HUES6 (cell line): Measurements from ENCODE around the gene MAGT1.
A peak's percentile ranks its signal among the peaks of the same experiment; 100 is the strongest.
"Not testable (repeated sequence)": the region's sequence is repeated elsewhere in the genome, so short reads cannot be mapped to it uniquely, and the experiment has no call there.

Experiments used
- H3K27ac ChIP-seq: 2 replicates; pipeline ENCODE4 v1.7.0; 2013; ENCODE audit warnings: low read depth, mild to moderate bottlenecking, low read length, inconsistent platforms
- H3K27me3 ChIP-seq: 2 replicates; pipeline ENCODE4 v1.6.1; 2013; ENCODE audit warnings: low read length; ENCODE audit not compliant: control insufficient read depth, insufficient read depth
- H3K36me3 ChIP-seq: 2 replicates; pipeline ENCODE4 v1.6.1; 2013; ENCODE audit warnings: low read length; ENCODE audit not compliant: control insufficient read depth, insufficient read depth
- H3K4me1 ChIP-seq: 2 replicates; pipeline ENCODE4 v1.6.1; 2013; ENCODE audit warnings: low read length; ENCODE audit not compliant: control insufficient read depth, insufficient read depth
- H3K4me3 ChIP-seq: 2 replicates; pipeline ENCODE4 v1.5.1; 2013; ENCODE audit warnings: low read depth, low read length
- H3K9ac ChIP-seq: one replicate; pipeline ENCODE4 v1.6.1; 2013; ENCODE audit warnings: mild to moderate bottlenecking, low read length
- H3K9me3 ChIP-seq: 2 replicates; pipeline ENCODE4 v1.6.1; 2013; ENCODE audit warnings: low read depth, low read length; ENCODE audit not compliant: control insufficient read depth, insufficient read depth

The MAGT1 gene

GRCh38 chrX:77831544-77831943 is 63.7 kb downstream of the MAGT1 start:
- not testable (repeated sequence) for H3K9ac ChIP-seq, H3K9me3 ChIP-seq, H3K4me3 ChIP-seq, H3K27ac ChIP-seq, H3K27me3 ChIP-seq, H3K4me1 ChIP-seq
- H3K36me3 ChIP-seq: peaks cover 10% of the 10 kb centered on the region

GRCh38 chrX:77821989-77822388 is 73.2 kb downstream of the MAGT1 start:
- H3K9ac ChIP-seq, H3K4me1 ChIP-seq, H3K27ac ChIP-seq, H3K36me3 ChIP-seq, H3K27me3 ChIP-seq, H3K4me3 ChIP-seq: not testable (repeated sequence)
- peaks cover 11% of the 10 kb centered on the region; the same call in 1 of the 2 replicates for H3K9me3 ChIP-seq

- no peaks in the 10 kb centered on the region for H3K27me3 ChIP-seq
- no peaks in the 10 kb centered on the region for H3K36me3 ChIP-seq
- H3K9ac ChIP-seq: no peak overlapping the region
- peaks cover 10% of the 10 kb centered on the region; the same call in 1 of the 2 replicates for H3K9me3 ChIP-seq
- H3K27ac ChIP-seq: no peak overlapping the region
- H3K4me3 ChIP-seq: no peak overlapping the region
- H3K4me1 ChIP-seq: no peaks in the 10 kb centered on the region
Observed at GRCh38 chrX:77820091-77820727, 75.0 kb downstream of the MAGT1 start.

- H3K4me1 ChIP-seq: no peaks in the 10 kb centered on the region
- H3K36me3 ChIP-seq: no peaks in the 10 kb centered on the region
- no peak overlapping the region for H3K4me3 ChIP-seq
- H3K27ac ChIP-seq: no peak overlapping the region
- no peaks in the 10 kb centered on the region for H3K27me3 ChIP-seq
- H3K9me3 ChIP-seq: no peaks in the 10 kb centered on the region; the same call in 1 of the 2 replicates
- H3K9ac ChIP-seq: no peak overlapping the region
Observed at GRCh38 chrX:77814210-77814609, 81.0 kb downstream of the MAGT1 start.

- H3K4me1 ChIP-seq: no peaks in the 10 kb centered on the region
- no peak overlapping the region for H3K9ac ChIP-seq
- H3K9me3 ChIP-seq: no peaks in the 10 kb centered on the region; the same call in 1 of the 2 replicates
- H3K27me3 ChIP-seq: no peaks in the 10 kb centered on the region
- H3K4me3 ChIP-seq: no peak overlapping the region
- H3K36me3 ChIP-seq: no peaks in the 10 kb centered on the region
- H3K27ac ChIP-seq: no peak overlapping the region
Observed at GRCh38 chrX:77802201-77802600, 93.0 kb downstream of the MAGT1 start.

GRCh38 chrX:77795124-77795523 is 100.1 kb downstream of the MAGT1 start:
- H3K9ac ChIP-seq: no peak overlapping the region
- H3K36me3 ChIP-seq: no peaks in the 10 kb centered on the region
- no peak overlapping the region for H3K4me3 ChIP-seq
- H3K4me1 ChIP-seq: no peaks in the 10 kb centered on the region
- H3K27me3 ChIP-seq: no peaks in the 10 kb centered on the region
- no peak overlapping the region for H3K27ac ChIP-seq
- H3K9me3 ChIP-seq: peaks cover 5% of the 10 kb centered on the region; the same call in 1 of the 2 replicates

- peaks cover 5% of the 10 kb centered on the region; the same call in 1 of the 2 replicates for H3K9me3 ChIP-seq
- no peaks in the 10 kb centered on the region for H3K4me1 ChIP-seq
- H3K4me3 ChIP-seq: no peak overlapping the region
- H3K27ac ChIP-seq: no peak overlapping the region
- no peaks in the 10 kb centered on the region for H3K36me3 ChIP-seq
- no peaks in the 10 kb centered on the region for H3K27me3 ChIP-seq
- no peak overlapping the region for H3K9ac ChIP-seq
Observed at GRCh38 chrX:77793946-77794345, 101.3 kb downstream of the MAGT1 start.

GRCh38 chrX:77788050-77788449 is 107.2 kb downstream of the MAGT1 start:
- no peak overlapping the region for H3K4me3 ChIP-seq
- H3K4me1 ChIP-seq: no peaks in the 10 kb centered on the region
- no peaks in the 10 kb centered on the region for H3K27me3 ChIP-seq
- H3K9me3 ChIP-seq: peaks cover 4% of the 10 kb centered on the region; the same call in 1 of the 2 replicates
- H3K9ac ChIP-seq: no peak overlapping the region
- H3K27ac ChIP-seq: no peak overlapping the region
- no peaks in the 10 kb centered on the region for H3K36me3 ChIP-seq

- Histone ChIP-seq H3K9ac (peak overlapping the region; percentile 99), H3K4me3 (peak overlapping the region; percentile 90), H3K36me3 (no peaks in the 10 kb centered on the region), H3K27ac (0 out of 2 replicates have a peak overlapping the region, but pooled peaks have one; percentile 96), H3K27me3 (no peaks in the 10 kb centered on the region), H3K9me3 (peaks cover 4% of the 10 kb centered on the region; the same call in 1 of the 2 replicates), H3K4me1 (no peaks in the 10 kb centered on the region)
Observed at GRCh38 chrX:77786365-77786680, 108.9 kb downstream of the MAGT1 start.

GRCh38 chrX:77785486-77786364 is 109.5 kb downstream of the MAGT1 start, which contains the start of gene ATRX:
Gene ATRX (minus strand): TSS chrX:77786216. CDS start chrX:77786001, 215 bp downstream.
- Histone ChIP-seq H3K4me1 (no peaks in the 10 kb centered on the region), H3K9ac (peak within 1 kb of the TSS; percentile 99), H3K27ac (peak within 1 kb of the TSS; percentile 96), H3K4me3 (peak within 1 kb of the TSS; percentile 90), H3K27me3 (no peaks in the 10 kb centered on the region), H3K9me3 (peaks cover 6% of the 10 kb centered on the region; the same call in 1 of the 2 replicates), H3K36me3 (no peaks in the 10 kb centered on the region)

- H3K27me3 ChIP-seq: no peaks in the 10 kb centered on the region
- no peak overlapping the region for H3K9ac ChIP-seq
- no peak overlapping the region for H3K27ac ChIP-seq
- no peak overlapping the region for H3K4me3 ChIP-seq
- peaks cover 11% of the 10 kb centered on the region; the same call in 1 of the 2 replicates for H3K9me3 ChIP-seq
- no peaks in the 10 kb centered on the region for H3K4me1 ChIP-seq
- no peaks in the 10 kb centered on the region for H3K36me3 ChIP-seq
Observed at GRCh38 chrX:77779695-77780094, 115.5 kb downstream of the MAGT1 start.
